ENCODE results near the gene ELL. TPM values are rescaled to one million over a fixed set of nuclear protein-coding genes. Genes with fewer than 3 reads are reported as not detected.

Gene ELL
- total and polyA plus RNA-seq, 9 of the 15 experiments (the other 6 are each of a cell fraction or from before 2014, with no cell fraction given): 0.24 to 22.5 (median 4.1) TPM

DNA sequence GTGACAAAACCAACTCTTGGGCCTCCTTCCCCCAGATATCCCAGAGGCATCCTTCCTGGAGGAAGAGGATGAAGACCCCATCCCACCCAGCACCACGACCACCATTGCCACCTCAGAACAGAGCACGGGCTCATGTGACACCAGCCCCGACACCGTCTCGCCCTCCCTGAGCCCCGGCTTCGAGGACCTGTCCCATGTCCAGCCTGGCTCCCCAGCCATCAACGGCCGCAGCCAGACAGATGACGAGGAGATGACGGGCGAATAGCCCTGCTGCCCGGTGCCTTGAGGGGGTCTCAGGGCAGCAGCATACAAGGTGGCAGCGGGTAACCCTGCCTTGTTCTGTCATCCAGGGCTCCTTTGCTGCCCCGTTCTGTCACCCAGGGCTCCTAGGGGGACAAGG, 46.5 kb upstream of the ELL start:
- no peaks in the 10 kb centered on the region; a peak in 1 of 5 replicates for H3K27me3 ChIP-seq (ENCODE audit: control insufficient read depth in 2 of 2, insufficient read depth in 2 of 2, low read length in 2 of 2)
- in situ Hi-C loops (cut with MboI) (no loop called here), intact Hi-C loops (cut with micrococcal nuclease) (no loop called here)
- DNase-seq (ENCODE audit: extremely low read depth in 1 of 4, low spot score in 3 of 4) (no peak), FAIRE-seq (no peak), ATAC-seq (no peak)
- H3K4me2 ChIP-seq (ENCODE audit: insufficient read depth, low read length): no peak overlapping the region
- H3K4me1 ChIP-seq (replicated peaks in 1 of 2; ENCODE audit: control insufficient read depth in 2 of 2, insufficient read depth in 2 of 2, low read length in 2 of 2): peaks cover 9 to 28% of the 10 kb centered on the region in 2 experiments; a peak in 4 of 5 replicates
- TF ChIP-seq POLR2G (IDR thresholded peaks at IDR 0.05; ENCODE audit: low read depth, low read length) (0 out of 2 replicates have a peak, but pooled peaks have one; percentile 52), RBFOX2 (IDR thresholded peaks at IDR 0.05; ENCODE audit: low read depth, low read length) (peak; percentile 40), CHD1 (IDR thresholded peaks at IDR 0.05; ENCODE audit: low read length) (no peak)
- WGBS (ENCODE audit: insufficient coverage, low coverage, missing lambda C conversion rate): 92% methylated on average over 14 of the region's 15 CpGs
- POLR2A ChIA-PET: interaction anchor here (0.6 to 1.1 kb wide), 3 partner anchors 9 to 61 kb away, joined by 3 to 4 read pairs (median 3); partner anchors contain the start of gene KXD1
- H3K4me3 ChIP-seq: no peak overlapping the region
- H3K9ac ChIP-seq (ENCODE audit: insufficient read depth in 1 of 2, low read depth in 2 of 2, low read length in 2 of 2): no peak overlapping the region
- peaks cover 7% of the 10 kb centered on the region for H3K9me1 ChIP-seq (ENCODE audit: control insufficient read depth, insufficient read depth, low read length)
- peaks cover 10% of the 10 kb centered on the region for H4K20me1 ChIP-seq (replicated peaks; ENCODE audit: control insufficient read depth, insufficient read depth, low read length)
- H3K36me3 ChIP-seq (ENCODE audit: control insufficient read depth, insufficient read depth, low read length): peaks cover 79% of the 10 kb centered on the region
- no peak overlapping the region for H2AFZ ChIP-seq (ENCODE audit: low read depth, low read length)
- CTCF ChIA-PET (ENCODE audit: low intra/inter-chr PET ratio): no interaction called here
- H3K79me2 ChIP-seq (ENCODE audit: control insufficient read depth, insufficient read depth, low read length): peaks cover 18% of the 10 kb centered on the region
- no peak overlapping the region for H3K27ac ChIP-seq (ENCODE audit: extremely low read depth, low read depth, low read length)
- H3K9me3 ChIP-seq (replicated peaks; ENCODE audit: control insufficient read depth, insufficient read depth, low read depth, low read length): no peaks in the 10 kb centered on the region
- no TSS peak for BruUV-seq (replicated peaks)

DNA sequence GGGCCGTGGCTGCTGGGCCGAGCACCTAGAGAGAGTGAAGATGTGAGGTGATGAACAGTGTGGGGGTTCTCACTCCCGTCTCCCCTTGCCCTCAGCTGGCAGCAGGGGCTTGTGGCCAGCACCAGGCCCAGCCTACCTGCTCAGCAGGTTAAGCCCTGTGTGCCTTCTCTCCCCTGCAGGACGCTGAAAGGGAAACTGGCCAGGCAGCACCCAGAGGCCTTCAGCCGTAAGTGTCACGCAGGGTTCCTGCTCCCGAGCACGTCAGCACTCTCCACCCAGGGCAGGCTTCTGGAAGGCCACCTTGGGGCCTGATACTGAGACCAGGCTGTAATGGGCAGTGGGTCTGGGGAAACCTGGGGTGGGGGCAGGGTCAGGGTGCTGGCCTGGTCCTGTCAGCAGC, 45.1 kb upstream of the ELL start:
- FAIRE-seq (no peak), DNase-seq (ENCODE audit: extremely low read depth in 1 of 4, low spot score in 3 of 4) (no peak), ATAC-seq (no peak)
- no TSS peak for BruUV-seq (replicated peaks)
- CTCF ChIA-PET (ENCODE audit: low intra/inter-chr PET ratio): no interaction called here
- Histone ChIP-seq H3K27ac (ENCODE audit: extremely low read depth, low read depth, low read length) (no peak overlapping the region), H3K9me3 (replicated peaks; ENCODE audit: control insufficient read depth, insufficient read depth, low read depth, low read length) (no peaks in the 10 kb centered on the region), H2AFZ (ENCODE audit: low read depth, low read length) (no peak overlapping the region), H3K36me3 (ENCODE audit: control insufficient read depth, insufficient read depth, low read length) (peaks cover 78% of the 10 kb centered on the region), H3K79me2 (ENCODE audit: control insufficient read depth, insufficient read depth, low read length) (peaks cover 5% of the 10 kb centered on the region), H3K9me1 (ENCODE audit: control insufficient read depth, insufficient read depth, low read length) (no peaks in the 10 kb centered on the region), H4K20me1 (replicated peaks; ENCODE audit: control insufficient read depth, insufficient read depth, low read length) (no peaks in the 10 kb centered on the region), H3K4me2 (ENCODE audit: insufficient read depth, low read length) (no peak overlapping the region), H3K9ac (ENCODE audit: insufficient read depth in 1 of 2, low read depth in 2 of 2, low read length in 2 of 2) (peak overlapping the region in 1 of 2 experiments; percentile 76; a peak in 2 of 4 replicates), H3K27me3 (ENCODE audit: control insufficient read depth in 2 of 2, insufficient read depth in 2 of 2, low read length in 2 of 2) (no peaks in the 10 kb centered on the region; a peak in 1 of 5 replicates), H3K4me3 (no peak overlapping the region), H3K4me1 (replicated peaks in 1 of 2; ENCODE audit: control insufficient read depth in 2 of 2, insufficient read depth in 2 of 2, low read length in 2 of 2) (peaks cover 0 to 19% of the 10 kb centered on the region in 2 experiments; a peak in 2 of 5 replicates)
- TF ChIP-seq POLR2G (IDR thresholded peaks at IDR 0.05; ENCODE audit: low read depth, low read length): 0 out of 2 replicates have a peak, but pooled peaks have one; percentile 34
- peak; percentile 57; the same call in 1 of the 2 replicates for TF ChIP-seq RBFOX2 (IDR thresholded peaks at IDR 0.05; ENCODE audit: low read depth, low read length)
- TF ChIP-seq DACH1 (IDR thresholded peaks at IDR 0.05; ENCODE audit: partially characterized antibody): no peak
- no peak for TF ChIP-seq LARP7 (IDR thresholded peaks at IDR 0.05)
- TF ChIP-seq ARHGAP35 (IDR thresholded peaks at IDR 0.05; ENCODE audit: partially characterized antibody): no peak
- 89% methylated on average over 8 of the region's 8 CpGs for WGBS (ENCODE audit: insufficient coverage, low coverage, missing lambda C conversion rate)
- POLR2A ChIA-PET: no interaction called here
- intact Hi-C loops (cut with micrococcal nuclease) (no loop called here), in situ Hi-C loops (cut with MboI) (no loop called here)
